Skin epidermis (tissue), 12 donors: Measurements from ENCODE around the gene NTS.

Source experiments
- H3K27ac ChIP-seq, 21 experiments: fragments of 200-600 bp; sonication (generic) in 11 of 21; one replicate each; pipeline ENCODE4 v1.5.0; 2020; ENCODE audit warnings: mild to moderate bottlenecking in 3 of 21, inconsistent platforms in 2 of 21, moderate library complexity in 2 of 21
- H3K4me3 ChIP-seq, 7 experiments: fragments of 200-600 bp; sonication (generic) in 2 of 7; one replicate each; pipeline ENCODE4 v1.5.0; 2020; ENCODE audit warnings: inconsistent platforms in 2 of 7, mild to moderate bottlenecking in 2 of 7, moderate library complexity in 1 of 7

NTS gene

DNA sequence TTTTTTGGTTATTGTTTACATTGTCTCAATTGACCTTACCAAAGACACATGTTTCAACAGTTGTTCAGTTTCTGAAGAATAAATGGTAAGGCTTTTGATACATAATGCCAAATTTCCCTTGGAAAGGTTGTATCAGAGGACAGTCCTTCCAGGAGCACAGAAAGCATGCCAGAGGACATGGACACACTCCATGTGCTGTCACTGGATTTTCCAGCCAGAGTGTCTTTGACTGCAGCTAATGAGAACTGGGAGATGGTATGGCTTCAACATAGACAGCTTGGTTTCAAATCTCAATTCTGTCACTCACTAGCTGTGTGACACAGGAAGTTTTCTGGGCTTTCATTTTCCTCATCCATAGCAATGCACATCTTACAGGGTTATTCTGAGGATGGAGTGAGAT, 20.6 kb downstream of the NTS start:
- Histone ChIP-seq H3K27ac (no peak overlapping the region), H3K4me3 (no peak overlapping the region)

DNA sequence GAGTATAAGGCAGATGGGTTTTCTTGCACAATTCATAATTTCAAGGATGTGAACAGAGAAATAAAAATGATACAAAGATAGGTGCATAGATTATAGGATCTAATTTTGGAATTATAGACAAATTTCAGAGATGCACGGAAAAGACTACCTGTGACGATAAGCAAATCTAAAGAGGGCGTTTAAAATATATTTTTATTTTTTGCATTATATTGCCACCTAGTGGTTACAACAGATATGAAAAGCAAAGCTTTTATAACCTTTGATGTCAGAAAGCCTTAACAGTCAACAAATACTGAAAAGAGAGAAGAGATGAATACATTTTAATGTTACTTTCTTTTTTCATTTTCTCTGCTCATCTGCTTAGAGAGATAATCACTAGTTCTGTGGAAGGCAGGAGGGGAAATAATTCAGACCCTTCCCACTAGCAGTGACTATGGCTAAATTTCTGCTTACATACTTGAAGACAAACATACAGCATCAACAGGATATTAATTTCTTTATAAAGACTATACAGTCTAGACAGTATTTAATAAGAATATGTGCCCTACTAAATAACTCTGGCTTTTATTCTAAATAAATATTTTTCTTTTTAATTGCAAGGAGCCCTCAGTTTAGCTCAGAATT, 46.3 kb downstream of the NTS start:
- no peak overlapping the region for H3K4me3 ChIP-seq
- H3K27ac ChIP-seq, result no peak overlapping the region

DNA sequence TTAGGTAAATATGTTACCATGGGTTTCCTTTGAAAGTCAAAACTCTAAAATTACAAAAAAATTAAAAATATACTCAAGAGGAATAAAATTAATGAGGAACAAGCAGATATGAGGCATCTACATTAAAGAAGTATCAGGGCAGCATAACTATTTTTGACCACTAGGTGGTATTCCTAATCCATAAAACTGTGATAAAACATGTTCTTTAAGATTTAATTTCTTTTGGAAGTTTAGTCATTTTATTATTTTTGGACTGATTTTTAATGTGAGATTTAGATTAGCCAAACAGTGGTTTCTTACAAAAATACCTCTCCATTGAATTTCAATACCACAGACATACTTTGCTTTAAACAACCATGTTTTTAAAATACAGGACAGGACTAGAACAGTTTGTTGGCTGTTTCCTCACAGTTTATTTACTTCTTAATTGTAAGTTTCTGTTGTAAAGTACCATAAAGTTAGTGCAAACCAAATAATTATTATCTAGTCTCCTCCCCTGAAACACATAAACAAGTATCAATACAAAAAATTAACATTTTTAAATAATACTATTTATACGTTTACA, 49.8 kb downstream of the NTS start:
- no peak overlapping the region for H3K4me3 ChIP-seq

DNA sequence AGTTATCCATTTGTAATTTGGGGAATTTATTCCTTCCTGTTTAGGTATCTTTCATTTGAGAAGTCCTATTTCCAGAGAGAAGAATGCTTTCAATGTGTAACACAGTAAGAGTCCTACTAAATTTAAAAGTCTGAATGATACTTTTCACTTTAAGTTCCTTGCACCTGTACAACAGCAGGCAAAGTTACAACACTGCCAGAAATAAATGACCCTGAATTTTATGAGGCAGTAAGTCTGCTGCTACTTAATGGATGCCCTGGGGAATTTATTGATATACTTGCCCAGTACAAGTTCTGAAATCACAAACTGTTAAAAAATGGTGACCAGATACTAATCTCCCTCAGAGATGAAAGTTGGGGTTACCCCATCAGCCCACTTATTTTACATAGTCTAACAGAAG, 53.1 kb downstream of the NTS start:
- no peak overlapping the region for H3K4me3 ChIP-seq
- no peak overlapping the region for H3K27ac ChIP-seq

More for the DNA sequence above, 49.8 kb downstream of the NTS start:
- H3K27ac ChIP-seq, result no peak overlapping the region
